ENCODE data around the gene RABGAP1L.
"Not testable (repeated sequence)": the region's sequence is repeated elsewhere in the genome, so short reads cannot be mapped to it uniquely, and the experiment has no call there.

RABGAP1L gene

GRCh38 chr1:174465855-174466254 is 306.5 kb downstream of the RABGAP1L start:
- no peak for DNase-seq

DNA sequence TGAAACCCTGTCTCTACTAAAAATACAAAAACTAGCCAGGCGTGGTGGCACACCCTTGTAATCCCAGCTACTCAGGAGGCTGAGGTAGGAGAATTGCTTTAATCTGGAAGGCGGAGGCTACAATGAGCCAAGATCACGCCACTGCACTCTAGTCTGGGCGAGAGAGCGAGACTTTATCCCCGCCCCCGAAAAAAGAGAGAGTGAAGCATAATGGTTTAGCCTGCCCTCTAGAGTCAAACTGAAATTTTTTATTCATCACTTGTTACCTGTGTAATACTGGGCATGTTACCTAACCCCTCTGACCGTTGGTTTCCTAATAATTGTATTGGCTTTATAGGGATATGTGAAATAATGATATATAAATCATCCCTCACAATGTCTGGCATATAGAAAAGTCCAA is 307.3 kb downstream of the RABGAP1L start:
- DNase-seq, result no peak

DNA sequence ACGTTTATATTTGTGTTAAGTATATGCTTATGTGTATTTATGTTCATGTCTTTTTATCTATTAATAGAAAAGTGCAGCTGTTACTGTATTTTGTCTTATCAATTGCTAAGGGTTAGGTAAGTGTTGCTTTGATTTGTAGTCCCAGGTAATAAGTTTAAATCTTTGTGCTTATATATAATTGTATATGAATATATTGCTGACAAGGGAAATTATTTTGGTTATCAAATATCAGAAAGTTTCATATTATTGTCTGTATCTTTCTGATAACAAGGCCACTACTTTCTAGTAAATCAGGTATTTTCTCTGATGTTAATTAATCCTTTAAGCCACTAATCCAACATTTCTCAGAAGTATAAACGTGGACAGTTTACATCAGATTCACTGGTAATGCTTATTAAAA is 309.7 kb downstream of the RABGAP1L start:
- no peak for DNase-seq

DNA sequence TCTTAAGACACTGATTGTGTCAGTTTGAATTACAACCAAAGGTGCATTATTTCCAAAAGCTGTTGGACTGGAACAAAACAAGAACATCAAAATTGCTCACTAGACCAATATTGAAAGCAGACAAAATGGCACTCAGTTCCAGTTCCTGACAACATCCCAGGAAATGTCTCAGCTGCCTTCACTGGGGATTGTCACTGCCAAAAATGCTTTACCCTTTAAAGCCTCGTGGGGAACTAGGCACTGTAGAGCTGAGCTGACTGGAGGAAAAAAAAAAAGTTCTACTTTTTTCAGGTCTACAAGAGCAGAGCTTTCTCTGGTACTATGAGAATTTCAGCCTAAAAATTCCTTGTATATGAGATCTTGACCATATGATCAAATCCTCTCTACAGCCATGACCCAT is 310.4 kb downstream of the RABGAP1L start:
- DNase-seq, result no peak

- no peak for DNase-seq
These were observed 320.0 kb downstream of the RABGAP1L start for GRCh38 chr1:174479281-174479680.

DNA sequence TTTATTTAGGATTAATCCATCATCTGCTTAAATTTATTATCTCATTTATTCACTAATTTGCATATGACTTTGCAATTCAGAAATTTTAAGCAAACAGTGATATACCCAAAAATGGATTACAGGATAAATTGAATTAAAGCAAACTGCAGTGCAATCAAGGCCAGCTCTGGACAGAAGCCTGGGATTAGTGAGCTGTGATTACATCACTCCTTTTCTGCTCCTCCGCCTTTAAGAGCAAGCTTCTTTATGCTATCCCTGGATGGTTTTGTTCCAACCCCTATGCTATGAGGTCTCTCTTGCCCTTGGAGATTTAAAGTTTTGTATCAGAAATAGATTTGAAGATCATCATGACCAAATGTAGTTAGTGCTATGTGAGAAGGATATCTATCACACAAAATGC is 321.0 kb downstream of the RABGAP1L start:
- no peak for DNase-seq

DNA sequence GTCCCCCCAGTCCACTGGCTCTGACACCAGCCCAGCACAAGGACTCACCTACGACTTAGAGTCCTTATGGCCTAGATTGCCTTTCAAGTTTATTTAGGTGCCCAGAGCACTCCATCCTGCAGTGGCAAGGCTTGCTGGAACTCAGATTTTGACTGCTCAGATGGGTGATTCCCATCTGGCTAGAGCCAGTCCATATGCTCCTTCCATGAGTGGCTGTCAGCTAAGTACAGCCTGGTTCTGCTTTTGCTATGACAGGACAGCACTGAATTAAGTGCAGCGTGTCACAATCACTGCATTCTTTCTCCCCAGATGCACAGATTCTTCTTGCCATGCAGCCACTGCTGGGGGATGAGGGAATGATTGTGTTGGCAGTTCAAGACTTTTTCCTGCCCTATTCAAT is 332.3 kb downstream of the RABGAP1L start:
- no peak for DNase-seq

- DNase-seq, result no peak
These were observed 338.2 kb downstream of the RABGAP1L start for GRCh38 chr1:174497478-174497877.

GRCh38 chr1:174516755-174517154 is 357.4 kb downstream of the RABGAP1L start:
- not testable (repeated sequence) for DNase-seq

- no peak for DNase-seq
These were observed 360.5 kb downstream of the RABGAP1L start for GRCh38 chr1:174519844-174520243.

GRCh38 chr1:174531751-174532150 is 372.4 kb downstream of the RABGAP1L start:
- no peak for DNase-seq

DNA sequence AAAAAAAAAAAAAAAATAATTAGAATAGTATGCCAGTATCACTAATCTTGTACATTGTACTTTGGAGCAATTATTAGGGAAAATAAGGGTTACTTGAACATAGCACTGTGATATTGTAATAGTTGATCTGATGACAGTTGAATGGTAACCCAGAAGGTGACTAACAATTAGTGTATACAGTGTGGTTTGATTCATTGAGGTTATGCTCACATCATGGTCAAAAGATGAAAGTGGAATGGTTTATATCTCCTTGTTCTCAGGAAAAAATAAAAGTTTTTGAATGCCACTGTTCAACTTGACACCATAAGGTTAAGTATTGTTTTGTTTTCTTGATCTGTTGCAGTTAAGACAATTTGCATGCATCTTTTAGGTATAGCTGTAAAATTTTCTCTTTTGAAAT is 375.5 kb downstream of the RABGAP1L start:
- DNase-seq, result peak; percentile 10

GRCh38 chr1:174535207-174535606 is 375.9 kb downstream of the RABGAP1L start:
- peak; percentile 3 for DNase-seq

- not testable (repeated sequence) for DNase-seq
These were observed 384.1 kb downstream of the RABGAP1L start for GRCh38 chr1:174543421-174543820.

GRCh38 chr1:174550296-174550695 is 391.0 kb downstream of the RABGAP1L start:
- DNase-seq, result no peak

GRCh38 chr1:174556392-174556791 is 397.1 kb downstream of the RABGAP1L start:
- DNase-seq, result no peak

GRCh38 chr1:174568551-174568950 is 409.2 kb downstream of the RABGAP1L start:
- DNase-seq, result no peak

DNA sequence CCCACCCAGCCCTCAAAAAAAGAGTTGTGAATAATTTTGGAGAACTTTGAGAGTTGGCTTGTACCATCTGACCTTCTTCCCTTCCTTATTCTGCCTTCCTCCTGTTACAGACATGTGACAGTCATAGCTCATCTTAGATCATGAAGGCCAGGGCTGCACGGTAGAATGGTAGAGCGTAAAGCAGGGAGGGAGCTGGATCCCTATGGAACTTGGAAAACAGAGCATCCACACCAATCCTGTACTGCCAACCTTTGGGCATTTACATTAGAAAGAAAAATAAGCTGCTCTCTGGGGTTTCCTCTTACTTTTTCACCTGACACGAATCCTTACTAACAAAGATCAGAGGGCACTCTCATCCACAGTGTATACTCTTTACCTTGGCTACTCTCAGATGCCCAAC is 409.9 kb downstream of the RABGAP1L start:
- DNase-seq, result no peak

- no peak for DNase-seq
These were observed 413.5 kb downstream of the RABGAP1L start for GRCh38 chr1:174572771-174573170.

- not testable (repeated sequence) for DNase-seq
These were observed 416.8 kb downstream of the RABGAP1L start for GRCh38 chr1:174576120-174576519.

GRCh38 chr1:174577681-174578080 is 418.4 kb downstream of the RABGAP1L start:
- no peak for DNase-seq

DNA sequence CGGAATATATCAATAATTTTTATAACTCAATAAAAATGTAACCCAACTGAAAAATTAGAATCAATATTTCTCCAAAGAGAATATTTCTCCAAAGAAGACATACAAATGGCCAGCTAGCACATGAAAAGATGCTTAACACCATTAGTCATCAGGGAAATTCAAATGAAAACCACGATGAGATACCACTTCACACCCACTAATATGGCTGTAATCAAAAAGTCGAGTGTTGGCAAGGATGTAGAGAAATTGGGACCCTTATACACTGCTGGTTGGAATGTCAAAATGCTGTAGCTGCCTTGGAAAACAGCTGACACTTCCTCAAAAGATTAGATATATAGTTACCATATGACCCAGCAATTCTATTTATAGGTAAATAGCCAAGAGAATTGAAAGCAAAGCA is 421.5 kb downstream of the RABGAP1L start:
- no peak for DNase-seq

- DNase-seq, result no peak
These were observed 424.0 kb downstream of the RABGAP1L start for GRCh38 chr1:174583316-174583715.

DNA sequence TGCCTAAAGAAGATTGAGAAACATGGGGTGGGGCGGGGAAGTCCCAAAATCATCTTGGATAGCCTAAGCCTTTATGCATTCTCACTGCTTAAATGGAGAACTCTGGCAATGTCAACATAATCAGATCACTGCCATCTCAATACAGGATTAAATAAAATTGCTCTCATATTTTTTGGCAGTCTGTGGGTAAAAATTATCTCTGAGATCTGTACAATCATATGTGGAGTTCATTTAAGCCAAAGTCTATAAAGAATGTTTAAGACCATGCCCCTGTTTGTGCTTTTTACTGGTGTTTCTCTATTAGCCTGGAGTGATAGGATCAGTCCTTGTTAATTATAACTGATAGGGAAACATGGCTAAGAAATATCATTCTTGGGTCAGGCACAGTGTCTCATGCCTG is 424.8 kb downstream of the RABGAP1L start:
- no peak for DNase-seq

DNA sequence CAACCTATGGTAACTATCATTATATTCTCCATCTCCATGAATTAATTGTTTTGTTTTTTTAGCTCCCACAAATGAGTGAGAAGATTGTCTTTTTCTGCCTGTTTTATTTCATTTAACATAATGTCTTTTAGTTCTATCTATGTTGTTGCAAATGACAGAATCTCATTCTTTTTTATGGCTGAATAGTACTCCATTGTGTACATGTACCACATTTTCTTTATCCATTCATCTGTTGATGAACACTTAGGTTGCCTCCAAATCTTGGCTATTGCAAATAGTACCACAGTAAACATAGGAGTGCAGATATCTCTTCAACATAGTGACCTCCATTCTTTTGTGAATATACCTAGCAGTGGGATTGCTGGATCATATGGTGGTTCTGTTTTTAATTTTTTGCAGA is 429.3 kb downstream of the RABGAP1L start:
- DNase-seq, result not testable (repeated sequence)

GRCh38 chr1:174605198-174605597 is 445.9 kb downstream of the RABGAP1L start:
- no peak for DNase-seq

Data from fibroblast of skin of back (primary cell).